Stimulated activated CD4-positive, alpha-beta T cell treated with anti-CD3 and anti-CD28 coated beads, Interleukin-1b, Interleukin-23, amount 100 ng/mL, for 1 hour (primary cell): ENCODE data around the gene FBP2.
"Not testable (repeated sequence)": the region's sequence is repeated elsewhere in the genome, so short reads cannot be mapped to it uniquely, and the experiment has no call there.

ENCODE experiments used
- DNase-seq, 2 donors: peaks; one replicate each; pipeline ENCODE4 v3.0.0-alpha.2; 2020; ENCODE audit warnings: low read depth in 2 of 2

FBP2 gene

DNA sequence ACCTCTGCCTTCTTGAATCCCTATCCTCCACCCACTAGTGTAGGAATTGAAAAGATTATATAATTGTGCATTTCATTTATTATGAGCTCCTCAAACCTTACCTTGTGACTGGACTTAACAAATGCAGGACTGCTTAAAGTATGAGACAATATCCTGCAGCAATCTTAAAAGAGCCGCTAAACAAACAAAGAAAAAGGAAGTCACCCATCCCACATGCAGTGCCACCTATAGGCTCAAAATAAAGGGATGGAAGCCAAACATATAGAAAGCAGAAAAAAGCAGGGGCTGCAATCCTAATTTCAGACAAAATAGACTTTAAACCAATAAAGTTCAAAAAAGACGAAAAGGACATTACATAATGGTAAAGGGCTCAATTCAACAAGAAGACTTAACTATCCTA lies 30.1 kb downstream of the FBP2 start:
- DNase-seq, result no peak

DNA sequence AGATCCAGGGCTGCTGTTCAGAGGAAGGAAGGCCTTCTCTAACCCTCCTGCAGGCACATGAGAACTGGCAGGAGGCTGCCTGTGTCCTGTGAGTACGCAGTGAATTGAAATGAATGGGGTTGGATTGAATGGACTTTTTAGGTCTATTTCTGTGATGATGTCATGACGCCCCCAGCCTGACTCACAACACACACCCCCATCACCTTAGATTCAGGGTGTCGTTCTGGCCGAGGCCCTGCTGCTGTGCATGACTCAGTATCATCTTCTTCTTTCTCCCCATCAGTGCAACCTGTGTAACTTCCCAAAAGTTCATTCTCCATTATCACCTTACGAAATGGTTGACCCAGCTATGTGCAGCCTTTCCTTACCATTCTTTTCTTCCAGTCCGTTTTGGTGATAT lies 33.4 kb downstream of the FBP2 start:
- DNase-seq, result no peak

DNA sequence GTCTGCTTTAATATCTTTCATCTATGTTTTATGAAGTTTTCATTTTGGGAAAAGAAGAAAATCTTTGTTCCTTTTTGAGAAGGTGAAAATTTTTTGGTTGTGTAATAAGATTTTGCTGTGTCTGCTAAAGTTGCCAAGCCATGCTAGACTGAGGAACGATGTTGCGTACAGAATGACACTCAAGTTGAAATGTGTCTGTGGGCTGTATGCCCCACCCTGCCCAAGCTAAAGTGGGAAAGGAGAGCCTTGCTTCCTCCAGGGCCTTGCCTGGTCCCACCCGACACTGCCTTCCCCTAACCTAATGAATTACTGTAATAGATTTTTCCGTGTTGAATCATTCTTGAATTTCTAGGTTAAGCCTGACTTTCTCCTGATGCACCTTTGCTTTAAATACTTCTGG lies 36.2 kb downstream of the FBP2 start:
- DNase-seq, result no peak

DNA sequence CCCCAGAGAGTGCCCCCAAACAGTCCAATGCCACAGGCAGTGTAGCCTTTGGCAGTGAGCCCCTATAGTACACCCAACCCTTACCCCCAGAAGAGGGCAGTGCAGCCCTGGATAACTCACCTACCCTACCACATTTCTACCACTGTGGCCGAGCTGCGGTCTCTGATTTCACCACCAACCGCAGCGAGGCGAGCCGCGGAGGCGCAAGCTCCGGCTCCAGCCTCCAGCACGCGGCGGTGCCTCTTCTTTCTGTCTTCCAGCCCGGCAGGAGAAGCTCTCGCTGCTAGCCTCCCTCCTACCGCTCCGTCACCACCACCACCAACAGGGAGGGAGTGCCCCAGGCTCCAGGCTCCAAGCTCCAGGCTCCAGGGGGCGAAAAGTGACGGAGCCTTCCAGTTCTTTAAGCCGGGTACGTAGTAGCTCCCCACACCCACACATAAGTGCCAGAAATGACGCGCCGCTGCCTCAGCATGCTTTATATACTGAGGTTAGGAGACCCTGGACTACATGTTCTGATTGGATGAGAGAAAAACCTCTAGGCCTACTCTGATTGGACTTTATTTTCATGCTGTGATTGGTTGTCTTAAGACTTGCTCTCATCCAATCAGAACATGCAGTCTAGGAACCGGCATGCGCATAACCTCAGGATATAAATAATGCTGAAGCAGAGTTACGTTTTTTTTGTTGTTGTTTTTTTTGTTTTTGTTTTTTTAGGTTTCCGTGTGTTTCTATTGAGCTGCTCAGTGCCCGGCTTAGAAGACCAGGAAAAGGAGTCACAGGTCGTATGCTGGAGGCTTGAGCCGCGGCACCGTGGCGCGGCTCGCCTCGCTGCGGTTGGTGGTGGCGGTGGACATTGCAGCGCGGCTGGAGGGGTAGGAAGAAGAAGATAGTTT lies 38.9 kb downstream of the FBP2 start, which contains the start of gene PCAT7:
Gene PCAT7 (plus strand): TSS at position 645 of the 893 bp plus-strand sequence.
- no peak for DNase-seq

DNA sequence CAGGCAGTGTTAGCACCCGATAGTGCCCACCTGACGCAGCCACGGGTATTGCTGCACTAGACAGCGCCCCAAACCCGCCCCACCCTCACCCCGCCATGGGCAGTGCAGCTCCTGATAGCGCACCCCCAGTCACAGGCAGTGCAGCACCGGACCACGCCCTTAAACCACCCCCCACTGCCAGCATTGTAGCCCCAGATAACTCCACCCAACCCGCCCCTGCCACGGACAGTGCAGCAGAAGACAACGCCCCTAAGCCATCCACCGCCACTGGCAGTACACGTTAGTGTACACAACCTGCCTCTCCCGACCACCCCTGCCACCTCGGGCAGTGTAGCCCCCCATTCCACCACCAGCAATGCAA lies 39.6 kb downstream of the FBP2 start:
- DNase-seq, result no peak

DNA sequence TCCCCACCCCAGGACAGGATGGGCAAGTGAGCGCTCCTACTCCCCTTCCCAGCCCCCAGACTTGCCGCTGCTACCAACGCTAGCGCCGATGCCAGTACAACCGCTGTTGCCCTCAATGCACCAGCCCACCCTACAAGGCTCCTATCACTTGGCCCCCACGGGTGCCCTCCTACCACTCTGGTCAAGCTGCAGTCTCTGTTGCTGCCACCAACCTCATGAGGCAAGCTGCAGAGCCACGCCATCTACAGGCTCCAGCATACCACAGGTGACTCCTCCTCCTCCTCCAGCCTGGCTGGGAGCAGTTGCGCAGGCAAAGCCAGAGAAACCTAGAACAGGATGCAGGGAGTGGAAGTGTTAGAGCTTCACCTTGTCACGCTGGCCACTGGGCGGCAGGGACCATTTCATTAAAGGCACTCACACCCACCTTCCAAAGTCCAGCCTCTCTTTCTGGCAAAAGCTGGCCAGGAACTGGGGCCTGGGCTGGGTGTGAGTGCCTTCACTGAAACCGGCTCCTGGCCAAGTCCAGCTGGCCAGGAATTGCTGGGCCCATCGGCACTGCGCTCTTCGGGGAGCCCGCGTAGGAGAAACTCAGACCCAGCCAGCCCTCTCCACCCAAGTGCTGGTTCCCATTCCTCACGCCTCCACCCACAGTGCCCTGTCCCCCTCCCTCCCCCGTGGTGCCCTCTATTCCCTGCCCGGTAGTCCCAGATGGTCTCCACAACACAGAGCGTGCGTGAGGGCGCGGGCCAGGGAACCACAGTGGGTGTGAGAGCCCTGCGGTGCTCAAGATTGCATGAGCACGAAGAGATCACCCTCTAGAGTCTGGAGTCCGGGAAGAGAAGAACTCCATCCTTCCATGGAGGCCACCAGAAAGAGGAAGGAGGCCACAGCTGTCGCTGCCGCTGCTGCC lies 40.3 kb downstream of the FBP2 start:
- no peak for DNase-seq

DNA sequence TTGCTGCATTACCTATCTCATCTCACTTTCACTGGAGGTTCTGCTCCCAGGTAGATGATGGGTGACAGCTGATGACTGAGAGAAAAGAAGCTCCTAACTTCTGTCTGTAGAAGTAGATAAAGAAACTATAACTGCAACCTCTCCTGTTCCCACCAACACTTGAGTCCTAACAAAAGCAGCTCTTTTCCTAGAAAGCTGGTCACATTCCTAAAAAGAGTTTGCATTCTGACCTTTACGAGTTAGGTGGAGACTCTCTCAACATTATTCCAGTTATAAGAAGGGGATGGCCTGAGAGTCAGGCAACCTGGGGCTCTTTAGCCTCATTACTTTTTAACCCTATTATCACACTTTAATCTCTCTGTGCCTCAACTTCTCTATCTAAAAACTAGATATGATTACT lies 47.7 kb downstream of the FBP2 start:
- no peak for DNase-seq

DNA sequence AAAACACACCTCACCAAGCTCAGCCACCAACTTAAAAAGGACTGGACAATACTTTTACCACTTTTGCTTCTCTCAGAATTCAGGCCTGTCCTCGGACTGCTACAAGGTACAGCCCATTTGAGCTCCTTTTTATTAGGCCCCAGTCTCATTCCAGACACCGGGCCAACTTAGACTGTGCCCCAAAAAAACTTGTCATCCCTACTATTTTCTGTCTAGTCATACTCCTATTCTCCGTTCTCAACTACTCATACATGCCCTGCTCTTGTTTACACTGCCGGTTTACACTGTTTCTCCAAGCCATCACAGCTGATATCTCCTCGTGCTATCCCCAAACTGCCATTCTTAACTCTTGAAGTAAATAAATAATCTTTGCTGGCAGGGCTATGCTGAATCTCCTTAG lies 49.3 kb downstream of the FBP2 start:
- DNase-seq, result not testable (repeated sequence)

DNA sequence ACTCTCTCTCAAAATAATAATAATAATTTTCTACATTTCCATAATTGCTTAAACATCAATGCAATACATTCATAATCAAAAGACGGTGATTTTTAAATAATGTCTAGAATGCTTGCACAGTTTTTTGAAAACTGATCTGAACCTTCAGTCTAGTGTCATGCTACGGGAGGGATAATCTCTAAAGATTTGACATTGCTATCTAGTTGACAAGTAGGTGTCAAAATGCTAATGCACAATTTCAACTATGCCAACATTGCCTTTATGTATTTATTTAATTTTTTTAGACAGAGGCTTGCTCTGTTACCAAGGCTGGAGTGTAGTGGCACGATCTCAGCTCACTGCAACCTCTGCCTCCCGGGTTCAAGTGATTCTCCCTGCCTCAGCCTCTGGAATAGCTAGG lies 54.7 kb downstream of the FBP2 start:
- no peak for DNase-seq

DNA sequence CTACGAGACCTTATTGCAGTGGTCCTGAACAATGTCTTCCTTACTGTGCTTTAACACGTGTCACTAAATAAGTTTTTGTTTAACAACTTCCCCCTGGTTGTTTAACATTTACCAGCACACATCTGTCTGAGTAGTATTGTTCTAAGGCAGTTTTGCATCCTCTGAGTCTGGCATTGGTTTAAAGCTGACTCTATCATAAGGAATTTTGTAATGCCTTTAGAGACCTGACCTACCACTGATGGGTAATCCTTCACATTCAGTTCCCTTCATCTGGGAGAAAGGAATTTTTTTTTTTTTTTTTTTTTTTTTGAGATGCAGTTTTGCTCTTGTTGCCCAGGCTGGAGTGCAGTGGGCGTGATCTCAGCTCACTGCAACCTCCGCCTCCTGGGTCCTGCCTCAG lies 58.7 kb downstream of the FBP2 start:
- DNase-seq, result no peak

DNA sequence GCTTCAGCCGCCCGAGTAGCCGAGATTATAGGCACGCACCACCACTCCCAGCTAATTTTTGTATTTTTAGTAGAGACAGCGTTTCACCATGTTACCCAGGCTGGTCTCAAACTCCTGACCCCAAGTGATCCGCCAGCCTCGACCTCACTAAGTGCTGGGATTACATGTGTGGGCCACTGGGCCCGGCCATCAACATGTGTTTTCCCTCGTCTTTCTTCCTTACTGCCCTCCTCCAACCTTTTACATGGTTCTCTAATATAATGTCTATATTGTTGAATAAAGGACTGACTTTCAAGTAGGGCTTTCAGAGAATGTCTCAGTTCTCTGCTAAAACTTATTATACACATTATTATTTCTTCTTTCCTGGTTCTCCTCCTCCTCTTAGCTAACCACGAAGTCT lies 60.0 kb downstream of the FBP2 start:
- no peak for DNase-seq

DNA sequence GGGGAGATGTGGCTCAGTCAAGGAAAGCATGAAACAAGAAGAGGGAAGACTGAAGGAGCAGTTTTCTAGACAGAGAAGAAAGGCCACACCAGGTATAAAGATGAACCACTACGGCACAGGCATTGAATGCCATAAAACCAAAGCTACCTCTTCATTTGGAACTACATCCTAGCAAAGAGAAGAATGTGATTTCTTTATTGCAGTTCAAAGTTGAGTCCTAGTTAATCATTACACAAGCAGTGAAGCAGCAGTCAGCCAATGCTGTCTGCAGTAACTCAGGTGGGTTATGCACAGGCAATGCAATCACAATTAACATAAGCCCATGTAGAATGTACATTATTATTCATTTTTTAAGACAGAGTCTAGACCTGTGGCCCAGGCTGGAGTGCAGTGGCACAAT lies 60.5 kb downstream of the FBP2 start:
- DNase-seq, result no peak

DNA sequence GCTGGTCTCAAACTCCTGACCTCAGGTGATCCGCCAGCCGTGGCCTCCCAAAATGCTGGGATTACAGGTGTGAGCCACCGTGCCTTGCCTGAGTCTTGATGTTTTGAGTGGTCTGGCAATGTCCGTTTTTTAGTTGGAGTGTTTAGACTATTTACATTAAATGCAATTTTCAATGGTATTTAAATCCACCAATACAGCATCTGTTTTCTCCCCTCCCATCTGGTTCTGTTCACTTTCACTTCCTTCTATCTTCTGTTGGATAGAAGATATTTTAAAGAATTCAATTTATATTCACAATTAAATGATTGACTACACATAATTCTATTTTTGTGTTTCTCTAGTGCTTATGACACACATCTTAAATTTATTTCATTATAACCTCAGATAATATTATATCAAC lies 64.7 kb downstream of the FBP2 start:
- DNase-seq, result no peak

DNA sequence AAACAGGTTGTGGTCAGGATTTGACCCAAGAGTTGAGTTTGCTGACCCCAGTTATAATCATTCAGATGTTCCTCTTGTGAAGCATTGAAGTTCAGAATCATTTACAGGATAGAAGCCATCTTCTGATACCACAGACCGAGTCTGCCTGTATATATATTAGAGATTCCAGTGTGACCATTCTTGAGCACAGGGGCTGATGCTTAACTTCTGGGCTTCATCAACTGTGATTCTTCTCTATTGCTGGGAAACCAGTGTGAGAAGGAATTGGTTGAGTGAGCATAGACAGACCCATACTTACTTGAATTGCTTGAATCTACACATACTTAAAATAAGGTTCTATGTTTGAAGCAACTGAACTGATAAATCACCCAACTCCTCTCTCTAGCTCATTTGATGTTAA lies 66.7 kb downstream of the FBP2 start:
- no peak for DNase-seq

DNA sequence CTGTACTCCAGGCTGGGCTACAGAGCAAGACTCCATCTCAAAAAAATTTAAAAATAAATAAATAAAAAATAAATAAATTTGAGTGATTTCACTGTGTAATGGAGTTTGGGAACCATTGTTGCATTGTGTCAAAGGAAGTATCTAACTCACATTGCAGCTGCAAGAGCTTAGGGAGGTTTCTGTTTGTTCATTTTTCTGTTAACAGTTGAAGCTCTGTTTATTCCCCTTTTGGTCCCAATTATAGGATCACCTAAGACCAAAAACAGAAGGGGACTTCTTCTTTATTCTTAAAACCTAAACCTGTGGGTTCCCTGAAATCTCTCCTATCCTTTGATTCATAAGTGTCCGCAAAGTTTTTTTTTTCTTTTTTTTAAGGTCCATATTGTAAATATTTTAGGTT lies 67.4 kb downstream of the FBP2 start:
- DNase-seq, result no peak

DNA sequence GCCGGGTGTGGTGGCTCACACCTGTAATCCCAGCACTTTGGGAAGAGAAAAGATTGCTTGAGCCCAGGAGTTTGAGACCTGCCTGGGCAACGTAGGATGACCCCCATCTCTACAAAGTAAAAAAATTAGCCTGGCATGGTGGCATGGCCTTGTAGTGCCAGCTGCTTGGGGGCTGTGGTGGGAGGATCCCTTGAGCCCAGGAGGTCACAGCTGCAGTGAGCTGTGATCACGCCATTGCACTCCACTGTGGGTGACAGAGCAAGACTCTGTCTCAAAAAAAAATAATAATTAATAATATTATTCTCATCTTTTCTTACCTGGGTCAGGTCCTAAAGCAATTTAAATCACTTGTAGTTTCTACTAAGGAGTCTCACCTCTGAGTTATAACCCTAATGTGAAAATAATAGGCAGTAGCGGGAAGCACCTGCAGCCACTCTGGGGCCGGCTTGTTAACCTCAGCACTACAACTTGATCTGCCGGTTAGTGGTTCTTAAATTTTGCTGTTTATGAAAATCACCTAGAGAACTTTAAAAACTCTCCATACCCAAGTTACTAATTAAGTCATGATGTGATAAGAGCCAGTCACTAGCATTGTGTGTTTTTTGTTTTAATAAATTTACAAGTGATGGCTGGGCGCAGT lies 68.1 kb downstream of the FBP2 start:
- no peak for DNase-seq

DNA sequence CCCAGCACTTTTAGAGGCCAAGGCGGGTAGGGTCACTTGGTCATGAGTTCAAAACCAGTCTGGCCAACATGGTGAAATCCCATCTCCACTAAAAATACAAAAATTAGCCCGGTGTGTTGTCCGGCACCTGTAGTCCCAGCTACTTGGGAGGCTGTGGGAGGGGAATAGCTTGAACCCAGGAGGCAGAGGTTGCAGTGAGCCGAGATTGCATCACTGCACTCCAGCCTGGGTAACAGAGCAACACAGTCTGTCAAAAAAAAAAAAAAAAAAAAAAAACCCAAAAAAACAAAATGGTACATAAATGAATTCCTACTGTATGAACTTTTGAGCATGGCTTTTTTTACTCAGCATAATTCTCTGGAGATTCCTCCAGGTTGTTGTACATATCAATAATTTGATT lies 76.4 kb downstream of the FBP2 start:
- no peak for DNase-seq

DNA sequence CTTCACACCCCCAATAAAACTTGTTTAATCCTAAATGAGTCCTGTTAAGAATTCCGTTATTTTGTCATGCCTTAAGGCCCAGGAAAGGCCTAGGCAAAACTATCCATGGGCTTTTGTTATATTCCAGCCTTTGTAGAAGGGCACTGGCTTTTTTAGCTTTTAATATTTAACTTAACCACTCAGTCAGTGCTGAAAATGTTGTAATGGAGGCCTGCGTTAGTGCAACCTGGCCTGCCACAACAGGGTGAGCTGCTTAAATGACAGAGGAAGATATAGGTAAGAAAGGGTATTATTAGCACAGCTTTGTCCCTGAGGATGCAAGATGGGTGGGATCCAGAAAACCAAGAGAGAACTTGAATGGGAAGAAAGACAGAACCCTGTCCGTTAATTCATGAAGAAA lies 78.9 kb downstream of the FBP2 start:
- no peak for DNase-seq

DNA sequence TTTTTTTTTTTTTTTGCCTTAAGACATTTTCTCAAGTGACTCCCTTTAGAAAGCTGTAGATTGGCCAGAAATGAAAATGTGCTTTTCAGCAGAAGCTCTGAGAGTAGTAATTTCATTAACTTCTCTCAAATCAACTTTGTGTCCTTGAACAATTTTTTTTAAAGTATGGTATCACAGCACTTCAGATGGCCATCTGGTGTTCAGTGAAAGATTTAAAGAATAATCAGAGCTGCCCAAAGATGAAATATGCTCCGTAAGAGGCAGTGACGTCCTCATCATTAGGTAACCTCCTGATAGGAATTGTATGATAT lies 81.7 kb downstream of the FBP2 start:
- no peak for DNase-seq

DNA sequence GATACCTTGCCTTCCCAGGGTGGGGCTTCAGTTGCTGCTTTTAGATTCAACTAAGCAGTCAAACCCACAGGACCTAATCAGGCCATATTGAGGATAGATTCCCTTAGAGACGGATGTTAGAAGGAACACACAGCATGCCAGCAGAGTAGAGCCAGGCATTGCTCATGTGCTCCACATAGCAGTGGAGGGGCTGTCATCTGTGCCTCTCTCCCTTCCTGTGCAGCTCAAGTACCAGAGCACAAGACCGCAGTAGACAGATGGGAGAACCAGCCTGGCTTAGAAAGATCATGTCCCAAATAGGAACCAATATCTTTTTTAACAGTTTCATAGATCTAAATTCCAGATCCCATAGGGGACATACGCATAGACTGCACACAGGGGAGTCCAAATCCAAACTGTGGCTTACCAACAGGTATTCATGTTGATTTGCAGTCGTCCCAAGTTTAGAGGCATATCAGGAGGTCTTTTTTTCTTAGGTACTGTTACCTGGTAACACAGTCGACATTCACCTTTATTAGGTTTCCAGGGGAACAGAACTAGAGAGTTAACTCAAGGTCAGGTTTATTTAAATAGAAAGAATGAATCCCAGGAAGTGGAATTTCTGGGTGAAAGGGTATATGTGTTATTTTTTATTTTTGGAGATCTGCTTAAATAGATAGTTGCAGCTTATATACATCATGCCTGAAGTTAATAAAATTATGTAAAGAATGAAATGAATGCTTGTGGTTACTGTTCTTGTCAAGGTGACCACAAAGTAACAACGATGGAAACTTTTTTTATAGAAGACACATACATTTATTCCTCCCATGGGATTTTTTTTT lies 82.3 kb downstream of the FBP2 start:
- no peak for DNase-seq
